IMR-90 (cell line): ENCODE data around the gene MAB21L3. TPM values are rescaled to one million over a fixed set of nuclear protein-coding genes. Genes with fewer than 3 reads are reported as not detected.

Experiments
- ATAC-seq: fragments of 200-7000 bp; cut with Tn5 transposase; 2 replicates; pipeline ENCODE4 v1.9.1; 2020; ENCODE audit warnings: low read depth, mild to moderate bottlenecking, moderate library complexity
- BruUV-seq: library from RNA; stranded (reverse); fragments of 400-500 nt; replicated peaks from 2 replicates; lab custom pipeline; 2021; lab: Mats Ljungman, UMichigan
- CTCF ChIA-PET: fragments of 300-600 bp; formaldehyde crosslinking; extraction: SDS; loops from one replicate; lab custom pipeline; 2021; ENCODE audit warnings: antibody characterized with exemption; lab: Yijun Ruan, JAX
- POLR2A ChIA-PET: fragments of 300-600 bp; sonication (Branson Sonifier 250); formaldehyde crosslinking; loops from one replicate; lab custom pipeline; 2022; ENCODE audit warnings: antibody characterized with exemption; ENCODE audit not compliant: unreplicated experiment; lab: Charles Lee
- DNase-seq: peaks from one replicate; pipeline ENCODE4 v3.0.0; 2013
- H2AFZ ChIP-seq: replicated peaks from 2 replicates; pipeline ENCODE3; 2013; ENCODE audit warnings: low read length, mild to moderate bottlenecking; ENCODE audit not compliant: poor library complexity
- H2AK5ac ChIP-seq: 2 replicates; pipeline ENCODE4 v1.6.1; 2013; ENCODE audit warnings: low read depth, low read length, inconsistent platforms
- H2AK9ac ChIP-seq: replicated peaks from 2 replicates; pipeline ENCODE3; 2013; ENCODE audit warnings: mild to moderate bottlenecking, low read depth, low read length, moderate library complexity; ENCODE audit not compliant: poor library complexity
- H2BK120ac ChIP-seq: 2 replicates; pipeline ENCODE4 v1.6.1; 2013; ENCODE audit warnings: low read depth, low read length, inconsistent platforms
- H2BK15ac ChIP-seq: 3 replicates; pipeline ENCODE4 v1.6.1; 2013; ENCODE audit warnings: low read depth, low read length, inconsistent platforms
- H2BK20ac ChIP-seq: 2 replicates; pipeline ENCODE4 v1.6.1; 2013; ENCODE audit warnings: low read depth, mild to moderate bottlenecking, inconsistent platforms, low read length, moderate library complexity
- H2BK5ac ChIP-seq: 2 replicates; pipeline ENCODE4 v1.6.1; 2013; ENCODE audit warnings: mild to moderate bottlenecking, low read depth, low read length, inconsistent platforms; ENCODE audit not compliant: poor library complexity, severe bottlenecking
- H3K14ac ChIP-seq: replicated peaks from 2 replicates; pipeline ENCODE4 v1.6.1; 2013; ENCODE audit warnings: low read depth, low read length, inconsistent platforms
- H3K18ac ChIP-seq: 2 replicates; pipeline ENCODE4 v1.6.1; 2013; ENCODE audit warnings: low read depth, low read length, control low read depth
- H3K23ac ChIP-seq: 2 replicates; pipeline ENCODE4 v1.6.1; 2013; ENCODE audit warnings: low read depth, low read length, inconsistent platforms
- H3K27ac ChIP-seq: 2 replicates; pipeline ENCODE4 v1.5.1; 2013; ENCODE audit warnings: mild to moderate bottlenecking, control low read depth, low read length; ENCODE audit not compliant: insufficient read depth
- H3K27me3 ChIP-seq: 2 replicates; pipeline ENCODE4 v1.6.1; 2013; ENCODE audit warnings: low read length; ENCODE audit not compliant: control insufficient read depth, insufficient read depth
- H3K36me3 ChIP-seq: 2 replicates; pipeline ENCODE4 v1.6.1; 2013; ENCODE audit warnings: low read length, mixed read lengths; ENCODE audit not compliant: control insufficient read depth, insufficient read depth
- H3K4ac ChIP-seq: 2 replicates; pipeline ENCODE4 v1.6.1; 2013; ENCODE audit warnings: low read depth, low read length, inconsistent platforms
- H3K4me1 ChIP-seq: 2 replicates; pipeline ENCODE4 v1.6.1; 2013; ENCODE audit warnings: low read length, mixed read lengths; ENCODE audit not compliant: control insufficient read depth, insufficient read depth
- H3K4me2 ChIP-seq: 2 replicates; pipeline ENCODE4 v1.6.1; 2013; ENCODE audit warnings: low read depth, mild to moderate bottlenecking, control low read depth, low read length, moderate library complexity
- H3K4me3 ChIP-seq: 2 replicates; pipeline ENCODE4 v1.5.1; 2013; ENCODE audit warnings: low read depth, mild to moderate bottlenecking, control low read depth, low read length, moderate library complexity; ENCODE audit not compliant: insufficient read depth
- H3K56ac ChIP-seq: 2 replicates; pipeline ENCODE4 v1.6.1; 2013; ENCODE audit warnings: low read length, inconsistent platforms; ENCODE audit not compliant: insufficient read depth; ENCODE audit errors: extremely low read depth
- H3K79me1 ChIP-seq, 2 experiments: 2 replicates each; pipeline ENCODE4 v1.6.1; 2013; ENCODE audit warnings: low read length in 2 of 2, inconsistent platforms in 1 of 2, low read depth in 1 of 2
- H3K9ac ChIP-seq: 2 replicates; pipeline ENCODE4 v1.6.1; 2013; ENCODE audit warnings: low read depth, low read length, control low read depth
- H3K9me1 ChIP-seq: 2 replicates; pipeline ENCODE4 v1.6.1; 2013; ENCODE audit warnings: low read length, inconsistent platforms; ENCODE audit not compliant: insufficient read depth
- H3K9me3 ChIP-seq: 2 replicates; pipeline ENCODE4 v1.6.1; 2013; ENCODE audit warnings: low read length; ENCODE audit not compliant: control insufficient read depth, insufficient read depth
- H4K20me1 ChIP-seq: 2 replicates; pipeline ENCODE4 v1.6.1; 2013; ENCODE audit warnings: low read length, inconsistent platforms; ENCODE audit not compliant: insufficient read depth
- H4K5ac ChIP-seq: 2 replicates; pipeline ENCODE4 v1.6.1; 2013; ENCODE audit warnings: mild to moderate bottlenecking, low read depth, low read length, control low read depth
- H4K8ac ChIP-seq, 2 experiments: 2 replicates each; pipeline ENCODE4 v1.6.1; 2013; ENCODE audit warnings: low read depth in 2 of 2, low read length in 2 of 2, control low read depth in 1 of 2, inconsistent platforms in 1 of 2
- H4K91ac ChIP-seq: 2 replicates; pipeline ENCODE4 v1.6.1; 2013; ENCODE audit warnings: low read depth, low read length, inconsistent platforms; ENCODE audit not compliant: insufficient read depth
- BHLHE40 ChIP-seq: fragments of 150-350 bp; IDR thresholded peaks from 2 replicates; pipeline ENCODE4 v1.6.1; 2016; ENCODE audit warnings: mild to moderate bottlenecking, low read depth, low read length
- CEBPB ChIP-seq: IDR thresholded peaks from 2 replicates; pipeline ENCODE4 v1.6.1; 2012; ENCODE audit warnings: low read depth, low read length, improper control_type of control experiment
- CHD1 ChIP-seq: IDR thresholded peaks from 2 replicates; pipeline ENCODE4 v1.6.1; 2012; ENCODE audit warnings: low read depth, low read length, improper control_type of control experiment
- ELK1 ChIP-seq: fragments of 150-350 bp; IDR thresholded peaks from 2 replicates; pipeline ENCODE4 v1.6.1; 2016; ENCODE audit warnings: low read depth, mild to moderate bottlenecking, low read length, moderate library complexity, borderline replicate concordance
- FOS ChIP-seq: fragments of 150-350 bp; IDR thresholded peaks from 2 replicates; pipeline ENCODE4 v1.6.1; 2016; ENCODE audit warnings: low read depth, low read length
- MAFK ChIP-seq: IDR thresholded peaks from 2 replicates; pipeline ENCODE4 v1.6.1; 2012; ENCODE audit warnings: low read depth, low read length, improper control_type of control experiment
- MAZ ChIP-seq: IDR thresholded peaks from 2 replicates; pipeline ENCODE4 v1.6.1; 2012; ENCODE audit warnings: low read depth, mild to moderate bottlenecking, low read length, improper control_type of control experiment, moderate library complexity, borderline replicate concordance
- MXI1 ChIP-seq: IDR thresholded peaks from 2 replicates; pipeline ENCODE4 v1.6.1; 2012; ENCODE audit warnings: low read depth, mild to moderate bottlenecking, low read length, moderate library complexity, borderline replicate concordance
- NFE2L2 ChIP-seq: fragments of 150-350 bp; IDR thresholded peaks from 2 replicates; pipeline ENCODE4 v1.6.1; 2016; ENCODE audit warnings: low read depth, mild to moderate bottlenecking, low read length
- POLR2A ChIP-seq: IDR thresholded peaks from 2 replicates; pipeline ENCODE4 v1.6.1; 2012; ENCODE audit warnings: mild to moderate bottlenecking, low read depth, low read length
- RAD21 ChIP-seq: IDR thresholded peaks from 2 replicates; pipeline ENCODE4 v1.6.1; 2012; ENCODE audit warnings: low read length, improper control_type of control experiment
- RCOR1 ChIP-seq: IDR thresholded peaks from 2 replicates; pipeline ENCODE4 v1.6.1; 2012; ENCODE audit warnings: mild to moderate bottlenecking, low read length, improper control_type of control experiment; ENCODE audit not compliant: insufficient replicate concordance
- RFX5 ChIP-seq: IDR thresholded peaks from 2 replicates; pipeline ENCODE4 v1.8.0; 2012; ENCODE audit warnings: low read depth, mild to moderate bottlenecking, low read length, moderate library complexity
- SMC3 ChIP-seq: fragments of 150-350 bp; IDR thresholded peaks from 2 replicates; pipeline ENCODE4 v1.6.1; 2016; ENCODE audit warnings: low read depth, mild to moderate bottlenecking, antibody characterized with exemption, low read length, moderate library complexity
- WGBS, 2 experiments: methylation state at CpG; one replicate each; pipeline versions ENCODE4 v1.1.5 to v1.1.7; 2013; ENCODE audit warnings: missing lambda C conversion rate in 2 of 2; ENCODE audit not compliant: insufficient read length in 1 of 2; ENCODE audit errors: extremely low coverage in 2 of 2; 5-methylcytosine and 5-hydroxymethylcytosine counted together
- dilution Hi-C: fragments of 300-500 bp; cut with HindIII; formaldehyde crosslinking; loops from one replicate; pipeline ENCODE4 v1.14.3; 2018; ENCODE audit warnings: low sequenced_read_pairs; ENCODE audit not compliant: unreplicated experiment
- in situ Hi-C: fragments of 300-500 bp; cut with MboI; formaldehyde crosslinking; loops from 3 replicates; pipeline ENCODE4 v1.14.3; 2019; ENCODE audit warnings: low sequenced_read_pairs, inconsistent platforms, mixed read lengths
- intact Hi-C: fragments of 100-400 bp; cut with micrococcal nuclease; formaldehyde crosslinking; loops from 2 replicates; pipeline ENCODE4 v1.10.0; 2022
- polyA plus RNA-seq, 3 experiments: library from polyadenylated mRNA; depleted of rRNA; stranded (reverse); fragments of >200 nt; gene quantifications; 2 replicates each; pipeline ENCODE4 v1.2.3, GENCODE V29; 2012; ENCODE audit warnings: low replicate concordance in 1 of 3
- total RNA-seq: library from RNA; depleted of rRNA; stranded (reverse); fragments of >200 nt; gene quantifications from 2 replicates; pipeline ENCODE4 v1.2.3, GENCODE V29; 2012
- TF ChIP-seq, protein P1 (sequence below): conservative IDR thresholded peaks from 2 replicates; pipeline ENCODE4 v1.5.1; 2012; ENCODE audit warnings: mild to moderate bottlenecking, low read depth, low read length, improper control_type of control experiment
- TF ChIP-seq, protein P2 (sequence below): fragments of 150-350 bp; IDR thresholded peaks from 2 replicates; pipeline ENCODE4 v1.6.1; 2017; ENCODE audit warnings: mild to moderate bottlenecking, antibody characterized with exemption, low read length, low read depth

The MAB21L3 gene
- total and polyA plus RNA-seq, 2 of the 4 experiments (the other 2 are of a cell fraction), result not detected

DNA sequence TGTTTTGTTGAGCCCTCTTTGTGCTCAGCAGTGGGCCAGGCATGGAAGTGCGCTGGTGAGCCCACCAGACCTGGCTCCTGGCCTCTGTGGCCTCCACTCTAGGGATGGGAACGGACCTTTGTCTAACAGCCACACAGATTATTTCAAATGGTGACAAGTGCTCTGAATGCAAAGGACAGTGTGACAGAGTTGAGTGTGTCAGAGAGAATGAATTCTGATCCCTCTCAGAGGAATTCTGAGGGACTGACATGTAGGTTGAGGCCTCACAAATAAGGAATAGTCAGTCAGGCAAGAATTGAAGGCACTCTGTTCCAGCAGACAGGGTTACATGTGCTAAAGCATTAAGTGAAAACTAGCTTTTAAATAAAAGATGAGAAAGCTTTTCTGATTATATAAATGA is 11.3 kb upstream of the MAB21L3 start:
- H2BK120ac ChIP-seq, result no peak overlapping the region
- POLR2A ChIA-PET, result no interaction called here
- H2AK9ac ChIP-seq, result no peak overlapping the region
- no peak overlapping the region for H2AK5ac ChIP-seq
- ATAC-seq (no peak), DNase-seq (no peak)
- no peak overlapping the region for H3K9ac ChIP-seq
- no peak overlapping the region for H4K5ac ChIP-seq
- no peak overlapping the region for H3K4ac ChIP-seq
- no peak overlapping the region for H3K4me2 ChIP-seq
- no peaks in the 10 kb centered on the region for H3K4me1 ChIP-seq
- no peak overlapping the region for H2BK20ac ChIP-seq
- H3K79me1 ChIP-seq, result no peaks in the 10 kb centered on the region
- no peak overlapping the region for H3K23ac ChIP-seq
- no peaks in the 10 kb centered on the region for H3K36me3 ChIP-seq
- H3K9me1 ChIP-seq, result no peaks in the 10 kb centered on the region
- H2BK15ac ChIP-seq, result no peak overlapping the region
- CTCF ChIA-PET, result interaction anchor here (0.8 to 0.9 kb wide), 2 partner anchors 9 to 39 kb away, joined by 3 read pairs; no protein-coding TSS in a partner anchor
- H3K56ac ChIP-seq, result no peak overlapping the region
- no peak overlapping the region for H2AFZ ChIP-seq
- H4K20me1 ChIP-seq, result no peaks in the 10 kb centered on the region
- no peak for TF ChIP-seq CHD1
- TF ChIP-seq POLR2A, result no peak
- TF ChIP-seq, protein P1, sequence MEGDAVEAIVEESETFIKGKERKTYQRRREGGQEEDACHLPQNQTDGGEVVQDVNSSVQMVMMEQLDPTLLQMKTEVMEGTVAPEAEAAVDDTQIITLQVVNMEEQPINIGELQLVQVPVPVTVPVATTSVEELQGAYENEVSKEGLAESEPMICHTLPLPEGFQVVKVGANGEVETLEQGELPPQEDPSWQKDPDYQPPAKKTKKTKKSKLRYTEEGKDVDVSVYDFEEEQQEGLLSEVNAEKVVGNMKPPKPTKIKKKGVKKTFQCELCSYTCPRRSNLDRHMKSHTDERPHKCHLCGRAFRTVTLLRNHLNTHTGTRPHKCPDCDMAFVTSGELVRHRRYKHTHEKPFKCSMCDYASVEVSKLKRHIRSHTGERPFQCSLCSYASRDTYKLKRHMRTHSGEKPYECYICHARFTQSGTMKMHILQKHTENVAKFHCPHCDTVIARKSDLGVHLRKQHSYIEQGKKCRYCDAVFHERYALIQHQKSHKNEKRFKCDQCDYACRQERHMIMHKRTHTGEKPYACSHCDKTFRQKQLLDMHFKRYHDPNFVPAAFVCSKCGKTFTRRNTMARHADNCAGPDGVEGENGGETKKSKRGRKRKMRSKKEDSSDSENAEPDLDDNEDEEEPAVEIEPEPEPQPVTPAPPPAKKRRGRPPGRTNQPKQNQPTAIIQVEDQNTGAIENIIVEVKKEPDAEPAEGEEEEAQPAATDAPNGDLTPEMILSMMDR, result no peak
- TF ChIP-seq ELK1, result no peak
- no peak for TF ChIP-seq RCOR1
- no peak for TF ChIP-seq FOS
- no peak for TF ChIP-seq MAFK
- TF ChIP-seq, protein P2, sequence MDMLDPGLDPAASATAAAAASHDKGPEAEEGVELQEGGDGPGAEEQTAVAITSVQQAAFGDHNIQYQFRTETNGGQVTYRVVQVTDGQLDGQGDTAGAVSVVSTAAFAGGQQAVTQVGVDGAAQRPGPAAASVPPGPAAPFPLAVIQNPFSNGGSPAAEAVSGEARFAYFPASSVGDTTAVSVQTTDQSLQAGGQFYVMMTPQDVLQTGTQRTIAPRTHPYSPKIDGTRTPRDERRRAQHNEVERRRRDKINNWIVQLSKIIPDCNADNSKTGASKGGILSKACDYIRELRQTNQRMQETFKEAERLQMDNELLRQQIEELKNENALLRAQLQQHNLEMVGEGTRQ, result no peak
- TF ChIP-seq RAD21, result no peak
- TF ChIP-seq MAZ, result no peak
- no peak for TF ChIP-seq BHLHE40
- TF ChIP-seq NFE2L2, result no peak
- no peak for TF ChIP-seq MXI1
- no peak for TF ChIP-seq CEBPB
- TF ChIP-seq SMC3, result no peak
- no peak for TF ChIP-seq RFX5
- no peak overlapping the region for H4K91ac ChIP-seq
- no peak overlapping the region for H3K18ac ChIP-seq
- no peak overlapping the region for H4K8ac ChIP-seq
- H3K14ac ChIP-seq, result no peak overlapping the region
- intact Hi-C loops, result no loop called here
- H3K27me3 ChIP-seq, result peaks cover 2% of the 10 kb centered on the region; the same call in 1 of the 2 replicates
- H2BK5ac ChIP-seq, result no peak overlapping the region
- H3K9me3 ChIP-seq, result no peaks in the 10 kb centered on the region
- BruUV-seq, result no TSS peak
- in situ Hi-C loops, result no loop called here
- H3K27ac ChIP-seq, result no peak overlapping the region
- 83% methylated on average over 1 of the region's 2 CpGs; no CpG with 5 or more reads in 1 of the 2 experiments for WGBS, 2 experiments
- no peak overlapping the region for H3K4me3 ChIP-seq
- dilution Hi-C loops, result no loop called here
